ENCODE measurements around the gene SMIM28.

DNA sequence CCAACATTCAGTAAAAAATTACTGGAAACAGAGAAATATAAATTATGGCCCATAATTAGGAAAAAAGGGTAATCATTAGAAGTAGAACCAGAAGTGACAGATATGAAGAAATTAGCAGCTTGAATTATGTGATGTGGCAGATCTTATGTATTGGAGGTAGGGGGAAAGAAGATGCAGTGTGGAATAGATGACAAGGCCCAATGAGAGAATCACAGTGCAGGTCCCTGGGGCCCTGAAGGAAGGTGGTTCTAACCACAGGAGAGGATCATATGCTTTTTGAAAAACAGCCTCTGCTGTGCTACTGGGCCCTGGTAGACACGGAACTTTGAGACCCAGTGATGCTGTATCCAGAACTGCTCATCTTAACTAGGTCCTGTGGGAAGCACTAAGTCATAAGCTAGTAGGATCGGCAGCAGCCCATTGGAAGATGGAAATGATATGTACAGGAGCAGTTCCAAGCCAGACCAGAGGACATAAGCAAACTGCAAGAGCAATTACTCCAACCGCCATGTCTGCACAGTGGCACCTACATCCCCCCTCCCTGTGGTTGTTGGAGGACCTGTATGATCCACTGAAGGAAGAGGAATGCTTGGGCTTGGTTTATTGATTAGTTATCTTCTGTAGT, 40.5 kb downstream of the SMIM28 start:
- TF ChIP-seq, protein P1, sequence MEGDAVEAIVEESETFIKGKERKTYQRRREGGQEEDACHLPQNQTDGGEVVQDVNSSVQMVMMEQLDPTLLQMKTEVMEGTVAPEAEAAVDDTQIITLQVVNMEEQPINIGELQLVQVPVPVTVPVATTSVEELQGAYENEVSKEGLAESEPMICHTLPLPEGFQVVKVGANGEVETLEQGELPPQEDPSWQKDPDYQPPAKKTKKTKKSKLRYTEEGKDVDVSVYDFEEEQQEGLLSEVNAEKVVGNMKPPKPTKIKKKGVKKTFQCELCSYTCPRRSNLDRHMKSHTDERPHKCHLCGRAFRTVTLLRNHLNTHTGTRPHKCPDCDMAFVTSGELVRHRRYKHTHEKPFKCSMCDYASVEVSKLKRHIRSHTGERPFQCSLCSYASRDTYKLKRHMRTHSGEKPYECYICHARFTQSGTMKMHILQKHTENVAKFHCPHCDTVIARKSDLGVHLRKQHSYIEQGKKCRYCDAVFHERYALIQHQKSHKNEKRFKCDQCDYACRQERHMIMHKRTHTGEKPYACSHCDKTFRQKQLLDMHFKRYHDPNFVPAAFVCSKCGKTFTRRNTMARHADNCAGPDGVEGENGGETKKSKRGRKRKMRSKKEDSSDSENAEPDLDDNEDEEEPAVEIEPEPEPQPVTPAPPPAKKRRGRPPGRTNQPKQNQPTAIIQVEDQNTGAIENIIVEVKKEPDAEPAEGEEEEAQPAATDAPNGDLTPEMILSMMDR (IDR thresholded peaks at IDR 0.05) = no peak
- no peak for TF ChIP-seq POLR2A (IDR thresholded peaks at IDR 0.05)
- TF ChIP-seq POLR2AphosphoS5 (IDR thresholded peaks at IDR 0.05) = no peak
